Measurements from ENCODE around the gene HSD17B13.

The HSD17B13 gene

DNA sequence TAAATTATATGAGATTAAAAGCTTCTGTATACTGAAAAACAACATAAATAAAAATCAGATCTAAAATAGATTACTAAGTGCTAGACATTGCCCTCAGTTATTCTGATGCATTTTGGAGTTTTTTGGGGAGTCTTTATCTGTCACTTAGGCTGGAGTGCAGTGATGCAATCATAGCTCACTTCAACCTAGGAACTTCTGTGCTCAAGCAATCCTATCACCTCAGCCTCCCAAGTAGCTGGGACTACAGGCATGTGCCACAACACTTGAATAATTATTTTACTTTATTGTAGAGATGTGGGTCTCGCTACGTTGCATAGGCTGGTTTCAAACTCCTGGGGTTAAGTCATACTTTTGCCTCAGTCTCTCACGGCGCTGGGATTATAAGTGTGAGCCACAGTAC is 36.6 kb upstream of the HSD17B13 start:
- Histone ChIP-seq H3K79me2 (ENCODE audit: insufficient read depth, low read length) (no peaks in the 10 kb centered on the region), H3F3A (ENCODE audit: insufficient read depth, low read length) (no peaks in the 10 kb centered on the region), H3K4me1 (ENCODE audit: insufficient read depth, low read length, severe bottlenecking) (no peaks in the 10 kb centered on the region), H3K27ac (ENCODE audit: low read depth, low read length, poor library complexity, severe bottlenecking) (no peak overlapping the region), H3K9me3 (ENCODE audit: low read length) (no peaks in the 10 kb centered on the region), H3K36me3 (ENCODE audit: insufficient read depth, low read length) (peaks cover under 1% of the 10 kb centered on the region; the same call in 1 of the 2 replicates), H3K9ac (ENCODE audit: low read length) (no peak overlapping the region), H3K9me2 (ENCODE audit: low read depth, low read length) (no peaks in the 10 kb centered on the region), H3K4me2 (ENCODE audit: low read length) (no peak overlapping the region), H3K4me3 (ENCODE audit: low read depth, low read length, poor library complexity, severe bottlenecking) (no peak overlapping the region), H4K20me1 (ENCODE audit: insufficient read depth, low read length) (no peaks in the 10 kb centered on the region), H3K27me3 (ENCODE audit: insufficient read depth, low read length) (no peaks in the 10 kb centered on the region), H2AFZ (ENCODE audit: low read length) (no peak overlapping the region)
- TF ChIP-seq, protein P1, sequence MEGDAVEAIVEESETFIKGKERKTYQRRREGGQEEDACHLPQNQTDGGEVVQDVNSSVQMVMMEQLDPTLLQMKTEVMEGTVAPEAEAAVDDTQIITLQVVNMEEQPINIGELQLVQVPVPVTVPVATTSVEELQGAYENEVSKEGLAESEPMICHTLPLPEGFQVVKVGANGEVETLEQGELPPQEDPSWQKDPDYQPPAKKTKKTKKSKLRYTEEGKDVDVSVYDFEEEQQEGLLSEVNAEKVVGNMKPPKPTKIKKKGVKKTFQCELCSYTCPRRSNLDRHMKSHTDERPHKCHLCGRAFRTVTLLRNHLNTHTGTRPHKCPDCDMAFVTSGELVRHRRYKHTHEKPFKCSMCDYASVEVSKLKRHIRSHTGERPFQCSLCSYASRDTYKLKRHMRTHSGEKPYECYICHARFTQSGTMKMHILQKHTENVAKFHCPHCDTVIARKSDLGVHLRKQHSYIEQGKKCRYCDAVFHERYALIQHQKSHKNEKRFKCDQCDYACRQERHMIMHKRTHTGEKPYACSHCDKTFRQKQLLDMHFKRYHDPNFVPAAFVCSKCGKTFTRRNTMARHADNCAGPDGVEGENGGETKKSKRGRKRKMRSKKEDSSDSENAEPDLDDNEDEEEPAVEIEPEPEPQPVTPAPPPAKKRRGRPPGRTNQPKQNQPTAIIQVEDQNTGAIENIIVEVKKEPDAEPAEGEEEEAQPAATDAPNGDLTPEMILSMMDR (IDR thresholded peaks at IDR 0.05; ENCODE audit: low read length) = no peak
- TF ChIP-seq EZH2 (IDR thresholded peaks at IDR 0.05; ENCODE audit: borderline replicate concordance, low read length) = no peak

DNA sequence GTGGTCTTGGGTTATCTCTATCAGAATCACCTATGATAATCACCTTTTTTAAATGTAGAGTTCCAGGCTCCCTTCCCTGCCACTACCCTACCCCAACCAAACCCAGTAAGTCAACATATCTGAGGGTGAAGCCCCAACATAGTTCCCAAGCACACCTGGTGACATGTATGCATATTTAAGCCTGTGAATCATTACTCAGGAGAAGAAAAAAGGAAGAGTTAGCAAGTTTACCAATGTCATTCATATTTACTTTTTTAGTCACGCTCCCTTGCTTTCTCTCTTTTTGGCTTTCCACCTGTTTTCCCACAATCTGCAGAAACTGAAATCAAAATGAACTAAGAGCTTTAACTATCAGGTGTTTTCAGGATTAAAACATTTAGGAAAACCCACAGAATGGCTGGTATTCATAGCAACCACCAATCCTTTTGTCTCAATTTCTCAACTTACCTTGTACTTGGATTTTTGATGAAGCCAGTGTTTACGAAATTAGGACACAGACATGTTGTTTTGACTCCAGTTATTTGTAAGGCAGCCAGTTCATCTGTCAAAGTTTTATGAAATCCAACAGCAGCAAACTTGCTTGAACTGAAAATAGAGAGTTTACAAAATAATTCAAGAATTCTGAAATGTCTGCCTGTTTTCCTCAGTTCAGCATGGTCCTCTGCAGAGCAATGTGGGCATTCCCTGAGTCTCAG is 34.3 kb upstream of the HSD17B13 start:
- H3K9ac ChIP-seq (ENCODE audit: low read length) = no peak overlapping the region
- no peak overlapping the region for H2AFZ ChIP-seq (ENCODE audit: low read length)
- H3K27me3 ChIP-seq (ENCODE audit: insufficient read depth, low read length) = no peaks in the 10 kb centered on the region
- no peaks in the 10 kb centered on the region for H3K4me1 ChIP-seq (ENCODE audit: insufficient read depth, low read length, severe bottlenecking)
- TF ChIP-seq EZH2 (IDR thresholded peaks at IDR 0.05; ENCODE audit: borderline replicate concordance, low read length) = no peak
- TF ChIP-seq, protein P1 (IDR thresholded peaks at IDR 0.05; ENCODE audit: low read length) = no peak
- H3K4me3 ChIP-seq (ENCODE audit: low read depth, low read length, poor library complexity, severe bottlenecking) = no peak overlapping the region
- H4K20me1 ChIP-seq (ENCODE audit: insufficient read depth, low read length) = no peaks in the 10 kb centered on the region
- H3K9me3 ChIP-seq (ENCODE audit: low read length) = no peaks in the 10 kb centered on the region
- H3K79me2 ChIP-seq (ENCODE audit: insufficient read depth, low read length) = no peaks in the 10 kb centered on the region
- no peaks in the 10 kb centered on the region for H3K9me2 ChIP-seq (ENCODE audit: low read depth, low read length)
- H3K36me3 ChIP-seq (ENCODE audit: insufficient read depth, low read length) = no peaks in the 10 kb centered on the region; the same call in 1 of the 2 replicates
- no peaks in the 10 kb centered on the region for H3F3A ChIP-seq (ENCODE audit: insufficient read depth, low read length)
- H3K4me2 ChIP-seq (ENCODE audit: low read length) = no peak overlapping the region
- no peak overlapping the region for H3K27ac ChIP-seq (ENCODE audit: low read depth, low read length, poor library complexity, severe bottlenecking)

DNA sequence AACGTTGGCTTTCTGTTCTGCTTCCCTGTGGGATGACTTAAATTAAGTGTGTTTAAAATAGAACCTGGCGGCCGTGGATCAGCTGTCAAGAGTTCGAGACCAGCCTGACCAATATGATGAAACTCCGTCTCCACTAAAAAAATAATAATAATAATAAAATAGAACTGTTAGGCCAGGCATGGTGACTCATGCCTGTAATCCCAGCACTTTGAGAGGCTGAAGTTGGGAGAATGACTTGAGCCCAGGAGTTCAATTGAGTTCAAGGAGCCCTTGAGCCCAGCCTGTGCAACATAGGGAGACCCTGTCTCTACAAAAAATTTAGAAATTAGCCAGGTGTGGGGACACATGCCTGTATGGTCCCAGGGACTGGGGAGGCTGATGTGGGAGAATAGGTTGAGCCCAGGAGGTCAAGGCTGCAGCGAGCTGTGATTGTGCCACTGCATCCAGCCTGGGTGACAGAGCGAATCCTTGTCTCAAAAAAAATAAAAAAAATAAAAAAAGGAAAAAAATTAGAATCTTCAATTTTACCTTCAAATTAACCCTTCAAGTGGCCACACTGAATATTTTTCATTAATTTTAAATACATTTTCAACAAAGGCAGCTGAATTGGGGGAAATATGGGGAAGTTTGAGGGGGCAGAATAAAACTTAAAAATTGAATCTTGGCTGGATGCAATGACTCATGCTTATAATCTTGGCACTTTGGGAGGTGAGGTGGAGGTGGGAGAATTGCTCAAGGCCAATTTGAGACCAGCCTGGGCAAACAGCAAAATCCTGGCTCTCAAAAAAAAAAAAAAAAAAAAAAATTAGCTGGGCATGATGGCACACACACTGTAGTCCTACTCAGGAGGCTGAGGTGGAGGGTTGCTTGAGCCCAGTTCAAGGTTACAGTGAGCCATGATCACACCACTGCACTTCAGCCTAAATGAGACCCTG is 31.8 kb upstream of the HSD17B13 start:
- no peaks in the 10 kb centered on the region for H4K20me1 ChIP-seq (ENCODE audit: insufficient read depth, low read length)
- no peak overlapping the region for H3K4me3 ChIP-seq (ENCODE audit: low read depth, low read length, poor library complexity, severe bottlenecking)
- H3K27me3 ChIP-seq (ENCODE audit: insufficient read depth, low read length) = no peaks in the 10 kb centered on the region
- no peaks in the 10 kb centered on the region for H3K9me2 ChIP-seq (ENCODE audit: low read depth, low read length)
- no peak overlapping the region for H2AFZ ChIP-seq (ENCODE audit: low read length)
- no peak overlapping the region for H3K27ac ChIP-seq (ENCODE audit: low read depth, low read length, poor library complexity, severe bottlenecking)
- H3K9ac ChIP-seq (ENCODE audit: low read length) = no peak overlapping the region
- H3F3A ChIP-seq (ENCODE audit: insufficient read depth, low read length) = no peaks in the 10 kb centered on the region
- H3K4me2 ChIP-seq (ENCODE audit: low read length) = no peak overlapping the region
- no peaks in the 10 kb centered on the region for H3K4me1 ChIP-seq (ENCODE audit: insufficient read depth, low read length, severe bottlenecking)
- H3K9me3 ChIP-seq (ENCODE audit: low read length) = no peaks in the 10 kb centered on the region
- TF ChIP-seq EZH2 (IDR thresholded peaks at IDR 0.05; ENCODE audit: borderline replicate concordance, low read length) = no peak
- TF ChIP-seq, protein P1 (IDR thresholded peaks at IDR 0.05; ENCODE audit: low read length) = no peak
- no peaks in the 10 kb centered on the region for H3K79me2 ChIP-seq (ENCODE audit: insufficient read depth, low read length)
- no peaks in the 10 kb centered on the region for H3K36me3 ChIP-seq (ENCODE audit: insufficient read depth, low read length)
